Esophagus squamous epithelium (tissue), 4 donors: Measurements from ENCODE around the gene HDAC11. TPM values are rescaled to one million over a fixed set of nuclear protein-coding genes. Genes with fewer than 3 reads are reported as not detected.

ENCODE experiments used
- small RNA-seq, 4 donors: library from RNA; depleted of rRNA; stranded (forward); fragments of <200 nt; gene quantifications; one replicate each; pipeline ENCODE3, GENCODE V24; 2016
- total RNA-seq, 4 donors: library from RNA; depleted of rRNA; stranded (reverse); fragments of >200 nt; gene quantifications; one replicate each; pipeline ENCODE4 v1.1.0, GENCODE V29; 2016

Gene HDAC11
- total RNA-seq, 4 donors from 2014 or later = 8.1 to 25.4 (median 12.3) TPM

Small RNA genes within 50 kb of the gene (small RNA-seq; reads per million reads assigned to genes)
- gene AC027124.2 = 0 reads per million in 4 donors

Other genes starting within 250 kb of the HDAC11 start
- gene NUP210, start 60.0 kb upstream of the HDAC11 start, total RNA-seq = 10 to 100 TPM in 1 of 4 donors, 1 to 10 TPM in 3; 7.2 to 14.5 (median 9.4) TPM
- 100 to 1,000 TPM in 1 of 4 donors, 10 to 100 TPM in 2, 1 to 10 TPM in 1; 6.3 to 122 (median 25.7) TPM for gene FBLN2, start 68.8 kb downstream of the HDAC11 start, total RNA-seq